ENCODE data around the gene SGPP2. TPM values are rescaled to one million over a fixed set of nuclear protein-coding genes. Genes with fewer than 3 reads are reported as not detected.

The SGPP2 gene
- total RNA-seq, 6 experiments from 2014 or later = not detected

DNA sequence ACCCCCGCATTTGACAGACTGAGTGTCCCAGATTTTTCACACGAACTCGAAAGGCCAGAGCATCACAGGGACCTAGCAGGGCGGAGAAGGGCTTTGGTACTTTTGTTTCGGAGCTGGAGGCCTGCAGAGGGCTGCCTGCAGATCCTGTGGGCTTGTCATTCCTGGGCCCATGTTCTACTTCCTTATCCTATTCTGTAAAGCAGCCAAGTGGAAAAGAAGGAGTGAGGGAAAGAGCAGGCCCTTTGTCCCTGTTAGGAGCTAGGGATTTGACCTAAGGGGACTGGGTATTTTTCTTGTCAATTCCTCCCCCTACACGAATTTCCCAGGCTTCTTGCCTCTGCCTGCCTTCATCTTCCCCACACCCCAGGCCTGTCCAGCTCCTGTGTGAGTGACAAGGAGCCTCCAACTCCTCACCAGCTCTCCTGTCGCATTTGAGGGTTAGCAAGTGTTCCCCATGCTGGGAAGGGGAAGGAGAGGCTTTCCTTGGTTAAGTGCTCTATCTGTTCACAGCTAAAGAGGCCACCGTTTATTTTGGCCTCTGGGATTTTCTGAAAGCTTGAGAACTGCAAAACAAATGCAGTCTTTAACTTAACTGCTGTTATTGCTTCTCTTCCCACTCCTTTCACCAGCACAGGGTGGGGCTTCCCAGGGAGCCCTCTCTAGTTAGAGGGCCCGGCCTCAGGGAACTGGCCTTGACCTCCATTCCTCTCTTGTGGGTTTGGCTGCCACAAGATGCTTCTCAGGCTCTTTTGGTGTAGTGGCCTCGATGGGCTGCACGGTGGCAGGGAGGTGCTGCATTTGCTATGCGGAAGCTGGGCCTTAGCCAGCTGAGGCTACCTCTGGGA lies 61.2 kb downstream of the SGPP2 start:
- Mint-ChIP-seq H3K27ac (no peak overlapping the region), H3K4me3 (no peak overlapping the region), H3K36me3 (ENCODE audit: low read depth) (no peaks in the 10 kb centered on the region), H3K4me1 (ENCODE audit: low read depth) (no peaks in the 10 kb centered on the region), H3K27me3 (ENCODE audit: insufficient read depth) (peaks cover 14% of the 10 kb centered on the region; the same call in 1 of the 2 replicates), H3K9me3 (no peaks in the 10 kb centered on the region)
- TF ChIP-seq, protein P1, sequence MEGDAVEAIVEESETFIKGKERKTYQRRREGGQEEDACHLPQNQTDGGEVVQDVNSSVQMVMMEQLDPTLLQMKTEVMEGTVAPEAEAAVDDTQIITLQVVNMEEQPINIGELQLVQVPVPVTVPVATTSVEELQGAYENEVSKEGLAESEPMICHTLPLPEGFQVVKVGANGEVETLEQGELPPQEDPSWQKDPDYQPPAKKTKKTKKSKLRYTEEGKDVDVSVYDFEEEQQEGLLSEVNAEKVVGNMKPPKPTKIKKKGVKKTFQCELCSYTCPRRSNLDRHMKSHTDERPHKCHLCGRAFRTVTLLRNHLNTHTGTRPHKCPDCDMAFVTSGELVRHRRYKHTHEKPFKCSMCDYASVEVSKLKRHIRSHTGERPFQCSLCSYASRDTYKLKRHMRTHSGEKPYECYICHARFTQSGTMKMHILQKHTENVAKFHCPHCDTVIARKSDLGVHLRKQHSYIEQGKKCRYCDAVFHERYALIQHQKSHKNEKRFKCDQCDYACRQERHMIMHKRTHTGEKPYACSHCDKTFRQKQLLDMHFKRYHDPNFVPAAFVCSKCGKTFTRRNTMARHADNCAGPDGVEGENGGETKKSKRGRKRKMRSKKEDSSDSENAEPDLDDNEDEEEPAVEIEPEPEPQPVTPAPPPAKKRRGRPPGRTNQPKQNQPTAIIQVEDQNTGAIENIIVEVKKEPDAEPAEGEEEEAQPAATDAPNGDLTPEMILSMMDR (IDR thresholded peaks at IDR 0.05) = no peak
- DNase-seq = no peak

GRCh38 chr2:222490131-222490530 lies 65.8 kb downstream of the SGPP2 start:
- peaks cover 5% of the 10 kb centered on the region; the same call in 1 of the 2 replicates for H3K27me3 Mint-ChIP-seq (ENCODE audit: insufficient read depth)
- H3K9me3 Mint-ChIP-seq = peaks cover 3% of the 10 kb centered on the region; the same call in 1 of the 2 replicates

DNA sequence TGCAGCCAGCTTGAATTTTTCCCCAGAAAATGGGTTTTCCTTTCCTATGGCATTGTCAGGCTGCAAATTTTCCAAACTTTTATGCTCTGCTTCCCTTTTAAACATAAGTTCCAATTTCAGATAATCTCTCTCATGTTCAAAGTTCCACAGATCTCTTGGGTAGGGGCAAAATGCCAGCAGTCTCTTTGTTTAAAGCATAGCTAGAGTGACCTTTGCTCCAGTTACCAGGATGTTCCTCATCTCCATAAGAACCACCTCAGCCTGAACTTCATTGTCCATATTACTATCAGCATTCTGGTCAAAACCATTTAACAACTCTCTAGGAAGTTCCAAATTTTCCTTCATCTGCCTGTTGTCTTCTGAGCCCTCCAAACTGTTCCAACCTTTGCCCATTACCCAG lies 68.3 kb downstream of the SGPP2 start:
- Mint-ChIP-seq H3K9me3 (peaks cover 3% of the 10 kb centered on the region; the same call in 1 of the 2 replicates), H3K27ac (no peak overlapping the region), H3K4me1 (ENCODE audit: low read depth) (no peaks in the 10 kb centered on the region), H3K36me3 (ENCODE audit: low read depth) (no peaks in the 10 kb centered on the region), H3K4me3 (no peak overlapping the region), H3K27me3 (ENCODE audit: insufficient read depth) (peaks cover 3% of the 10 kb centered on the region)
- TF ChIP-seq, protein P1 (IDR thresholded peaks at IDR 0.05) = no peak
- no peak for DNase-seq

More at GRCh38 chr2:222490131-222490530, 65.8 kb downstream of the SGPP2 start:
- TF ChIP-seq, protein P1 (IDR thresholded peaks at IDR 0.05) = no peak
- no peak for DNase-seq
- Mint-ChIP-seq H3K27ac (no peak overlapping the region), H3K4me1 (ENCODE audit: low read depth) (no peaks in the 10 kb centered on the region), H3K4me3 (no peak overlapping the region), H3K36me3 (ENCODE audit: low read depth) (no peaks in the 10 kb centered on the region)

- Mint-ChIP-seq H3K27ac (no peak overlapping the region), H3K9me3 (peaks cover 3% of the 10 kb centered on the region; the same call in 1 of the 2 replicates), H3K4me3 (no peak overlapping the region), H3K27me3 (ENCODE audit: insufficient read depth) (peaks cover 3% of the 10 kb centered on the region), H3K4me1 (ENCODE audit: low read depth) (no peaks in the 10 kb centered on the region), H3K36me3 (ENCODE audit: low read depth) (no peaks in the 10 kb centered on the region)
- no peak for DNase-seq
- TF ChIP-seq, protein P1 (IDR thresholded peaks at IDR 0.05) = no peak
Measured at GRCh38 chr2:222494104-222494739, 69.9 kb downstream of the SGPP2 start.

DNA sequence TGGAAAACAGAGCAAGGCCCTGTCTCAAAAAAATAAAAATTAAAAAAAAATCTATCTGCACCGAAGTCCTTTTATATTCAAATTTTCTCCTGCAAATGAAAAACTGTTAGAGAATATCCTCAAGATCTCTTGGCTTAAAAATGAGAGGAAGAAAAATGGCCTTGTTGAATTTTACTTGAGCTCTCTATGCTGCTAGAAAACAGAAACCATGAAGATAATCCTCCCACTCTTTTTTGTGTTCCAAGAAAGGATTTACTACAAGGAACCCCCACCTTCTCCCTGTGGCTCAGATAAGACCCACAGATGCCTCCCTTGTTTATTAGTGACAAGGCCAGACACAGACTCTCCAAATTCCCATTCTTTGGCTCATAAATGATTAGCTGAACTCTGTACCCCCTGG lies 71.0 kb downstream of the SGPP2 start:
- Mint-ChIP-seq H3K4me3 (no peak overlapping the region), H3K27me3 (ENCODE audit: insufficient read depth) (peaks cover 3% of the 10 kb centered on the region), H3K4me1 (ENCODE audit: low read depth) (no peaks in the 10 kb centered on the region), H3K27ac (no peak overlapping the region), H3K36me3 (ENCODE audit: low read depth) (no peaks in the 10 kb centered on the region), H3K9me3 (peaks cover 3% of the 10 kb centered on the region; the same call in 1 of the 2 replicates)
- TF ChIP-seq, protein P1 (IDR thresholded peaks at IDR 0.05) = no peak
- DNase-seq = no peak
